Measurements from ENCODE around the gene ABI2.
"Not testable (repeated sequence)": the region's sequence is repeated elsewhere in the genome, so short reads cannot be mapped to it uniquely, and the experiment has no call there.

ABI2 gene

GRCh38 chr2:203429643-203430042 is 101.4 kb downstream of the ABI2 start:
- DNase-seq (ENCODE audit: low spot score) = not testable (repeated sequence)

GRCh38 chr2:203431391-203432185 is 103.4 kb downstream of the ABI2 start:
- no peak for DNase-seq (ENCODE audit: low spot score)

- no peak for DNase-seq (ENCODE audit: low spot score)
Measured at GRCh38 chr2:203432811-203433210, 104.6 kb downstream of the ABI2 start.

- no peak for DNase-seq (ENCODE audit: low spot score)
Measured at GRCh38 chr2:203436496-203436895, 108.3 kb downstream of the ABI2 start.

- no peak for DNase-seq (ENCODE audit: low spot score)
Measured at GRCh38 chr2:203437511-203437910, 109.3 kb downstream of the ABI2 start.

GRCh38 chr2:203438528-203438927 is 110.3 kb downstream of the ABI2 start:
- DNase-seq (ENCODE audit: low spot score) = no peak

- DNase-seq (ENCODE audit: low spot score) = no peak
Measured at GRCh38 chr2:203440671-203441070, 112.5 kb downstream of the ABI2 start.

GRCh38 chr2:203441463-203441862 is 113.3 kb downstream of the ABI2 start:
- DNase-seq (ENCODE audit: low spot score) = no peak

GRCh38 chr2:203442463-203442862 is 114.3 kb downstream of the ABI2 start:
- no peak for DNase-seq (ENCODE audit: low spot score)

- DNase-seq (ENCODE audit: low spot score) = no peak
Measured at GRCh38 chr2:203444738-203445137, 116.5 kb downstream of the ABI2 start.

- DNase-seq (ENCODE audit: low spot score) = no peak
Measured at GRCh38 chr2:203446071-203446481, 117.9 kb downstream of the ABI2 start.

- DNase-seq (ENCODE audit: low spot score) = no peak
Measured at GRCh38 chr2:203446780-203447179, 118.6 kb downstream of the ABI2 start.

GRCh38 chr2:203450561-203450960 is 122.4 kb downstream of the ABI2 start:
- DNase-seq (ENCODE audit: low spot score) = no peak

GRCh38 chr2:203451011-203451410 is 122.8 kb downstream of the ABI2 start:
- no peak for DNase-seq (ENCODE audit: low spot score)

- no peak for DNase-seq (ENCODE audit: low spot score)
Measured at GRCh38 chr2:203451689-203452088, 123.5 kb downstream of the ABI2 start.

- peak; percentile 55 for DNase-seq (ENCODE audit: low spot score)
Measured at GRCh38 chr2:203453858-203454451, 125.8 kb downstream of the ABI2 start.

- DNase-seq (ENCODE audit: low spot score) = no peak
Measured at GRCh38 chr2:203455209-203455608, 127.0 kb downstream of the ABI2 start.

GRCh38 chr2:203461746-203462145 is 133.6 kb downstream of the ABI2 start:
- DNase-seq (ENCODE audit: low spot score) = no peak

GRCh38 chr2:203462308-203462707 is 134.1 kb downstream of the ABI2 start:
- DNase-seq (ENCODE audit: low spot score) = no peak

GRCh38 chr2:203463266-203463678 is 135.1 kb downstream of the ABI2 start:
- DNase-seq (ENCODE audit: low spot score) = no peak

GRCh38 chr2:203469546-203469945 is 141.4 kb downstream of the ABI2 start:
- DNase-seq (ENCODE audit: low spot score) = no peak

- no peak for DNase-seq (ENCODE audit: low spot score)
Measured at GRCh38 chr2:203470371-203470770, 142.2 kb downstream of the ABI2 start.

GRCh38 chr2:203471323-203471722 is 143.1 kb downstream of the ABI2 start:
- no peak for DNase-seq (ENCODE audit: low spot score)

- no peak for DNase-seq (ENCODE audit: low spot score)
Measured at GRCh38 chr2:203476881-203477280, 148.7 kb downstream of the ABI2 start.

Data from germinal center (tissue), 1 donor.